Measurements from ENCODE around the gene ACOX2. TPM values are rescaled to one million over a fixed set of nuclear protein-coding genes. Genes with fewer than 3 reads are reported as not detected.

Gene ACOX2
- total RNA-seq, 1 experiment from 2014 or later, result 3.5 TPM

DNA sequence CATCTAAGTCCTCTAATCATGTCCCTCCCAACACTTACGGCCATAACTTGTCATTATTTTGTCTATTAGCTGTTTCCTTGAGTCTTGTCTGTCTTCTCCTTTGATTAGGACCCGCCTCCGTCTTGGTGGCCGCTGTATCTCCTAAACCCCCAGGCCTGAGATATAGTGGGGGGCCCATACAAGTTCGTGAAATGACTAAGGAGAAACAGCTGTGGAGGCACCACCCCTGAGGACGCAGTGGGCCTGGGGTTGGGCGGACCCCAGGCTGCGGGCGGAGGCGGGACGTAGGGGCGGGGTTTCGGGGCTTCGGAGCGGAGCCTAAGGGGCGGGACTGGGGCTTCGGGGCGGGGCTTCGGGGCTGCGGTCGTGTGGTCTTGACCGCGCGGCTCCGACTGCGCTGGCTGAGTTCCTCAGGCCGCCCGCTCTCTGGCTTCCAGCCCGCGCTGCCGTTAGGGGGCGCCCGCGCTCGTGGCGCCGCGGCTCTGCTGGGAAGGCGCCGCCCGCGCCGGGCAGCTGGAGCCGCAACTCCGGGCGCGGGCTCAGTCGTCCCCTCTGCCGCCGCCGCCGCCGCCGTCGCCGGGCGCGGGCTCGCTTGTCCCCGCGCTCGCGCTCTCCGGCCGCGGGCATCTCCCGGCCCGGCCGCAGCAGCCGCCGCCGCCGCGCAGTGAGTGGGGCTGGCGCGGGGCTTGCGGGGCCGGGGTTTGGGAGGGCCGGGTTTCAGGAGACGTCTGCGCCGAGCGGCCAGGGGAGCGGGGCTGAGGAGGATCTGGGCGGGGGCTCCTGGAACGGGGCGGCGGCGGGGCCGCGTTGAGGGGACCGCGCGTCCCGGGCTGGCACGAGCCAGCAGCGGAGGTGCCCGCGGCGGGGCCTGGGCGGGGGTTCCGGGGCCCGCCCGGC lies 45.2 kb downstream of the ACOX2 start, which contains the start of gene KCTD6:
Gene KCTD6, plus strand, starts transcription at position 591 of the 897 bp plus-strand sequence. CDS start 6,660 bp downstream, outside the sequence.
- peak; percentile 82 to 96 for DNase-seq
- peak within 1 kb of the TSS; percentile 96 for H3K4me3 ChIP-seq
- H3K4me2 ChIP-seq, result peak within 1 kb of the TSS; percentile 93
- H3F3A ChIP-seq (ENCODE audit: insufficient read depth, low read depth), result peaks cover 17% of the 10 kb centered on the region; the same call in 1 of the 2 replicates
- no peaks in the 10 kb centered on the region for H3K9me3 ChIP-seq (ENCODE audit: insufficient read depth, low read depth)
- H3K27me3 ChIP-seq (ENCODE audit: insufficient read depth, low read depth), result no peaks in the 10 kb centered on the region
- intact Hi-C loops (cut with micrococcal nuclease; ENCODE audit: unreplicated experiment), result loop anchor here (1.0 to 2.0 kb wide), 4 partner anchors 20 to 58 kb away; partner anchors contain the start of gene PDHB
- no peaks in the 10 kb centered on the region for H3K9me2 ChIP-seq (ENCODE audit: insufficient read depth)
- no TSS peak for BruUV-seq (replicated peaks)
- no peaks in the 10 kb centered on the region for H3K36me3 ChIP-seq (ENCODE audit: low read depth)
- H3K79me2 ChIP-seq (ENCODE audit: low read depth), result peaks cover 45% of the 10 kb centered on the region
- POLR2A ChIA-PET (ENCODE audit: unreplicated experiment), result interaction anchor here (0.5 to 0.6 kb wide), 3 partner anchors 41 to 157 kb away, joined by 3 to 4 read pairs (median 3); no protein-coding TSS in a partner anchor
- peaks cover 58% of the 10 kb centered on the region for H3K4me1 ChIP-seq (replicated peaks; ENCODE audit: insufficient read depth)
- H3K27ac ChIP-seq, result peak within 1 kb of the TSS; percentile 1; the same call in 1 of the 2 replicates
- TF ChIP-seq CTCF (conservative IDR thresholded peaks at IDR 0.05) (peak; percentile 56), EZH2 (IDR thresholded peaks at IDR 0.05; ENCODE audit: low read depth) (no peak)
- H4K20me1 ChIP-seq (ENCODE audit: insufficient read depth), result no peaks in the 10 kb centered on the region
- CTCF ChIA-PET, result interaction anchor here (0.7 to 1.1 kb wide), 3 partner anchors 26 to 543 kb away, joined by 5 to 20 read pairs (median 13); no protein-coding TSS in a partner anchor
- H2AFZ ChIP-seq, result peak within 1 kb of the TSS; percentile 93

GRCh38 chr3:58490860-58491501 lies 46.0 kb downstream of the ACOX2 start:
- Histone ChIP-seq H3K9me2 (ENCODE audit: insufficient read depth) (no peaks in the 10 kb centered on the region), H3K27me3 (ENCODE audit: insufficient read depth, low read depth) (no peaks in the 10 kb centered on the region), H2AFZ (peak overlapping the region; percentile 93), H3F3A (ENCODE audit: insufficient read depth, low read depth) (peaks cover 17% of the 10 kb centered on the region; the same call in 1 of the 2 replicates), H4K20me1 (ENCODE audit: insufficient read depth) (no peaks in the 10 kb centered on the region), H3K36me3 (ENCODE audit: low read depth) (no peaks in the 10 kb centered on the region), H3K4me3 (peak overlapping the region; percentile 56), H3K27ac (no peak overlapping the region), H3K9me3 (ENCODE audit: insufficient read depth, low read depth) (no peaks in the 10 kb centered on the region), H3K79me2 (ENCODE audit: low read depth) (peaks cover 37% of the 10 kb centered on the region), H3K4me2 (peak overlapping the region; percentile 80), H3K4me1 (replicated peaks; ENCODE audit: insufficient read depth) (peaks cover 58% of the 10 kb centered on the region)
- TSS peak; percentile 81 for BruUV-seq (replicated peaks)
- DNase-seq, result peak in 1 of 2 experiments; percentile 37
- intact Hi-C loops (cut with micrococcal nuclease; ENCODE audit: unreplicated experiment), result loop anchor here (1.0 to 2.0 kb wide), 4 partner anchors 20 to 58 kb away; partner anchors contain the start of gene PDHB
- ChIA-PET CTCF (interaction anchor here (0.7 to 1.1 kb wide), 2 partner anchors 25 to 277 kb away, joined by 13 to 20 read pairs; no protein-coding TSS in a partner anchor), POLR2A (ENCODE audit: unreplicated experiment) (interaction anchor here (0.6 kb wide), 1 partner anchor 42 kb away, joined by 3 read pairs; no protein-coding TSS in a partner anchor)
- TF ChIP-seq CTCF (conservative IDR thresholded peaks at IDR 0.05) (no peak), EZH2 (IDR thresholded peaks at IDR 0.05; ENCODE audit: low read depth) (no peak)

DNA sequence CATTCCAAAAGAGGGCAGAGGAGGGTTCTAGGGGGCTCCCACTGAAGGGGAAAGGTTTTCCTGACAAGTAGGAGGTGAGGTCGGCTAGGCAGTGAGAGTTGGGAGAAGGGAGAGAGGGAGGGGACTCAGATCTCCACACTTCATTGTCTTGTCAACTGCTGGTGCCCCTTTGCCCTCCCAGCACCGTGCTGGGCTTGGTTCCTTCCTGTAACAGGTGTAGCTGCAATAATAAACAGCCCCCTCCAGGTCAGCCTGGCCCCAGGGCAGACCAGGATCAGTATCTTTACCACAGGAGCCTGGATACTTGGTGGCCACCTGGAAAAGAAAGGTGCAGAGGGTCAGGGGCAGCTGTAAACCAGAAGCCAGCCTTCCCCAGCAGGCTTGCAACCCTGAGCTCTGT lies 48.0 kb downstream of the ACOX2 start:
- Histone ChIP-seq H3K36me3 (ENCODE audit: low read depth) (no peaks in the 10 kb centered on the region), H3K4me2 (no peak overlapping the region), H4K20me1 (ENCODE audit: insufficient read depth) (no peaks in the 10 kb centered on the region), H3K9me2 (ENCODE audit: insufficient read depth) (no peaks in the 10 kb centered on the region), H3K4me3 (no peak overlapping the region), H3K27ac (no peak overlapping the region), H3K4me1 (replicated peaks; ENCODE audit: insufficient read depth) (peaks cover 43% of the 10 kb centered on the region), H2AFZ (no peak overlapping the region), H3K27me3 (ENCODE audit: insufficient read depth, low read depth) (no peaks in the 10 kb centered on the region), H3K79me2 (ENCODE audit: low read depth) (peaks cover 17% of the 10 kb centered on the region), H3K9me3 (ENCODE audit: insufficient read depth, low read depth) (no peaks in the 10 kb centered on the region), H3F3A (ENCODE audit: insufficient read depth, low read depth) (peaks cover 17% of the 10 kb centered on the region; the same call in 1 of the 2 replicates)
- no peak for TF ChIP-seq EZH2 (IDR thresholded peaks at IDR 0.05; ENCODE audit: low read depth)
- TF ChIP-seq CTCF (conservative IDR thresholded peaks at IDR 0.05), result no peak
- BruUV-seq (replicated peaks), result no TSS peak
- no peak for DNase-seq
- CTCF ChIA-PET, result no interaction called here
- POLR2A ChIA-PET (ENCODE audit: unreplicated experiment), result no interaction called here
- intact Hi-C loops (cut with micrococcal nuclease; ENCODE audit: unreplicated experiment), result no loop called here
